GM23338 (cell line): ENCODE data around the gene ZPLD1.

ENCODE experiments used
- CREB1 ChIP-seq: fragments of 250-450 bp; sonication (Bioruptor Pico); IDR thresholded peaks from 2 replicates; pipeline ENCODE4 v1.5.0; 2020; ENCODE audit warnings: low read depth, mild to moderate bottlenecking, moderate library complexity
- EZH2 ChIP-seq: fragments of 200-600 bp; sonication (generic); IDR thresholded peaks from one replicate; pipeline ENCODE4 v1.8.0; 2017; ENCODE audit warnings: antibody characterized with exemption, mild to moderate bottlenecking, low read depth; ENCODE audit not compliant: unreplicated experiment
- EZH2phosphoT487 ChIP-seq: fragments of 200-600 bp; sonication (generic); IDR thresholded peaks from one replicate; pipeline ENCODE4 v1.8.1; 2018; ENCODE audit warnings: antibody characterized with exemption; ENCODE audit not compliant: unreplicated experiment
- JUNB ChIP-seq: IDR thresholded peaks from one replicate; pipeline ENCODE4 v1.6.1; 2016; ENCODE audit warnings: antibody characterized with exemption; ENCODE audit not compliant: unreplicated experiment
- NANOG ChIP-seq: IDR thresholded peaks from 2 replicates; pipeline ENCODE4 v1.6.1; 2016; ENCODE audit warnings: antibody characterized with exemption, borderline replicate concordance
- POLR2AphosphoS5 ChIP-seq: IDR thresholded peaks from 2 replicates; pipeline ENCODE4 v1.6.1; 2016; ENCODE audit warnings: antibody characterized with exemption, low read depth
- STAT1 ChIP-seq: IDR thresholded peaks from one replicate; pipeline ENCODE4 v1.6.1; 2016; ENCODE audit warnings: antibody characterized with exemption; ENCODE audit not compliant: unreplicated experiment
- ZNF114 ChIP-seq: fragments of 250-450 bp; sonication (Bioruptor Pico); IDR thresholded peaks from 2 replicates; pipeline ENCODE4 v1.5.0; 2020; ENCODE audit warnings: mild to moderate bottlenecking, moderate library complexity
- ZNF331 ChIP-seq: fragments of 250-450 bp; sonication (Bioruptor Pico); IDR thresholded peaks from 2 replicates; pipeline ENCODE4 v1.5.0; 2020; ENCODE audit warnings: low read depth, mild to moderate bottlenecking, moderate library complexity
- TF ChIP-seq, protein P1 (sequence below), 2 experiments: fragments of 200-600 bp in 1 of 2; sonication (generic) in 1 of 2; conservative IDR thresholded peaks; 2 replicates each; pipeline versions ENCODE4 v1.5.1 to v1.6.1; 2016 to 2017; ENCODE audit warnings: antibody characterized with exemption in 2 of 2, low read depth in 2 of 2, mild to moderate bottlenecking in 2 of 2, moderate library complexity in 1 of 2
- TF ChIP-seq, protein P2 (sequence below): IDR thresholded peaks from 2 replicates; pipeline ENCODE4 v1.6.1; 2016; ENCODE audit warnings: antibody characterized with exemption
- TF ChIP-seq, protein P3 (sequence below): IDR thresholded peaks from one replicate; pipeline ENCODE4 v1.6.1; 2018; ENCODE audit warnings: antibody characterized with exemption; ENCODE audit not compliant: unreplicated experiment

DNA sequence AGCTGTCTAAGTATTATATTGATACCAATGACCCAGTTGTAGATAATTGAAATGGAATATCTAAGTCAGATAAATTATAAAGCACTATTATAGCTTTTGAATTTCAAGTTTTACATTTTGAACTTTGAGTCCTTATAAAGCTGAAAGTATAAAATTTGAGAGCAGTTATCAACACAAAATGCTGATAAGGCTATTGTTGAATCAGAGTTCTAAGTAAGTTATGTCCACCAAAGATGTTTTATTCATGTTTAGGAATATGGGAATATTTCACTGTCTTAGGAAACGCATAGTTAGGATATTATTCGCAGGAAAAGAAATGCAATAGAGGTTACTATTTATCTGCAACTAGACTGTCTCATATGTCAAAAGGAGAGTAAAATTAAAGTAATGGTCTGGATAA, 29.4 kb downstream of the ZPLD1 start:
- TF ChIP-seq, protein P1, sequence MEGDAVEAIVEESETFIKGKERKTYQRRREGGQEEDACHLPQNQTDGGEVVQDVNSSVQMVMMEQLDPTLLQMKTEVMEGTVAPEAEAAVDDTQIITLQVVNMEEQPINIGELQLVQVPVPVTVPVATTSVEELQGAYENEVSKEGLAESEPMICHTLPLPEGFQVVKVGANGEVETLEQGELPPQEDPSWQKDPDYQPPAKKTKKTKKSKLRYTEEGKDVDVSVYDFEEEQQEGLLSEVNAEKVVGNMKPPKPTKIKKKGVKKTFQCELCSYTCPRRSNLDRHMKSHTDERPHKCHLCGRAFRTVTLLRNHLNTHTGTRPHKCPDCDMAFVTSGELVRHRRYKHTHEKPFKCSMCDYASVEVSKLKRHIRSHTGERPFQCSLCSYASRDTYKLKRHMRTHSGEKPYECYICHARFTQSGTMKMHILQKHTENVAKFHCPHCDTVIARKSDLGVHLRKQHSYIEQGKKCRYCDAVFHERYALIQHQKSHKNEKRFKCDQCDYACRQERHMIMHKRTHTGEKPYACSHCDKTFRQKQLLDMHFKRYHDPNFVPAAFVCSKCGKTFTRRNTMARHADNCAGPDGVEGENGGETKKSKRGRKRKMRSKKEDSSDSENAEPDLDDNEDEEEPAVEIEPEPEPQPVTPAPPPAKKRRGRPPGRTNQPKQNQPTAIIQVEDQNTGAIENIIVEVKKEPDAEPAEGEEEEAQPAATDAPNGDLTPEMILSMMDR (conservative IDR thresholded peaks at IDR 0.05; ENCODE audit: low read depth in 2 of 2), result no peak
- TF ChIP-seq, protein P2, sequence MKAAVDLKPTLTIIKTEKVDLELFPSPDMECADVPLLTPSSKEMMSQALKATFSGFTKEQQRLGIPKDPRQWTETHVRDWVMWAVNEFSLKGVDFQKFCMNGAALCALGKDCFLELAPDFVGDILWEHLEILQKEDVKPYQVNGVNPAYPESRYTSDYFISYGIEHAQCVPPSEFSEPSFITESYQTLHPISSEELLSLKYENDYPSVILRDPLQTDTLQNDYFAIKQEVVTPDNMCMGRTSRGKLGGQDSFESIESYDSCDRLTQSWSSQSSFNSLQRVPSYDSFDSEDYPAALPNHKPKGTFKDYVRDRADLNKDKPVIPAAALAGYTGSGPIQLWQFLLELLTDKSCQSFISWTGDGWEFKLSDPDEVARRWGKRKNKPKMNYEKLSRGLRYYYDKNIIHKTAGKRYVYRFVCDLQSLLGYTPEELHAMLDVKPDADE, result no peak
- TF ChIP-seq CREB1 (CRISPR knock-in tag), result no peak
- no peak for TF ChIP-seq POLR2AphosphoS5
- TF ChIP-seq EZH2phosphoT487, result no peak
- TF ChIP-seq EZH2, result no peak
- no peak for TF ChIP-seq ZNF114 (CRISPR knock-in tag)
- TF ChIP-seq, protein P3, sequence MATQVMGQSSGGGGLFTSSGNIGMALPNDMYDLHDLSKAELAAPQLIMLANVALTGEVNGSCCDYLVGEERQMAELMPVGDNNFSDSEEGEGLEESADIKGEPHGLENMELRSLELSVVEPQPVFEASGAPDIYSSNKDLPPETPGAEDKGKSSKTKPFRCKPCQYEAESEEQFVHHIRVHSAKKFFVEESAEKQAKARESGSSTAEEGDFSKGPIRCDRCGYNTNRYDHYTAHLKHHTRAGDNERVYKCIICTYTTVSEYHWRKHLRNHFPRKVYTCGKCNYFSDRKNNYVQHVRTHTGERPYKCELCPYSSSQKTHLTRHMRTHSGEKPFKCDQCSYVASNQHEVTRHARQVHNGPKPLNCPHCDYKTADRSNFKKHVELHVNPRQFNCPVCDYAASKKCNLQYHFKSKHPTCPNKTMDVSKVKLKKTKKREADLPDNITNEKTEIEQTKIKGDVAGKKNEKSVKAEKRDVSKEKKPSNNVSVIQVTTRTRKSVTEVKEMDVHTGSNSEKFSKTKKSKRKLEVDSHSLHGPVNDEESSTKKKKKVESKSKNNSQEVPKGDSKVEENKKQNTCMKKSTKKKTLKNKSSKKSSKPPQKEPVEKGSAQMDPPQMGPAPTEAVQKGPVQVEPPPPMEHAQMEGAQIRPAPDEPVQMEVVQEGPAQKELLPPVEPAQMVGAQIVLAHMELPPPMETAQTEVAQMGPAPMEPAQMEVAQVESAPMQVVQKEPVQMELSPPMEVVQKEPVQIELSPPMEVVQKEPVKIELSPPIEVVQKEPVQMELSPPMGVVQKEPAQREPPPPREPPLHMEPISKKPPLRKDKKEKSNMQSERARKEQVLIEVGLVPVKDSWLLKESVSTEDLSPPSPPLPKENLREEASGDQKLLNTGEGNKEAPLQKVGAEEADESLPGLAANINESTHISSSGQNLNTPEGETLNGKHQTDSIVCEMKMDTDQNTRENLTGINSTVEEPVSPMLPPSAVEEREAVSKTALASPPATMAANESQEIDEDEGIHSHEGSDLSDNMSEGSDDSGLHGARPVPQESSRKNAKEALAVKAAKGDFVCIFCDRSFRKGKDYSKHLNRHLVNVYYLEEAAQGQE, result no peak
- no peak for TF ChIP-seq NANOG
- no peak for TF ChIP-seq JUNB
- no peak for TF ChIP-seq STAT1
- TF ChIP-seq ZNF331 (CRISPR knock-in tag), result no peak
